MM.1S (cell line): ENCODE measurements around the gene TSHZ2.

Experiments used
- DNase-seq: peaks from one replicate; pipeline ENCODE4 v3.0.0-alpha.2; 2015
- H2AFZ ChIP-seq: fragments of 300-600 bp; sonication (generic); 2 replicates; pipeline ENCODE4 v1.6.0; 2016; ENCODE audit warnings: antibody characterized with exemption, low read length
- H3F3A ChIP-seq: fragments of 300-600 bp; sonication (generic); 2 replicates; pipeline ENCODE4 v1.6.1; 2016; ENCODE audit warnings: mild to moderate bottlenecking, antibody characterized with exemption, low read length, moderate library complexity, mixed read lengths; ENCODE audit not compliant: insufficient read depth
- H3K27ac ChIP-seq: fragments of 300-600 bp; sonication (generic); 2 replicates; pipeline ENCODE4 v1.5.1; 2016; ENCODE audit warnings: mild to moderate bottlenecking, low read length
- H3K27me3 ChIP-seq: fragments of 300-600 bp; sonication (generic); replicated peaks from 2 replicates; pipeline ENCODE4 v1.6.0; 2016; ENCODE audit warnings: low read length; ENCODE audit not compliant: insufficient read depth
- H3K36me3 ChIP-seq: fragments of 300-600 bp; sonication (generic); replicated peaks from 2 replicates; pipeline ENCODE4 v1.6.1; 2016; ENCODE audit warnings: mild to moderate bottlenecking, low read length, mixed read lengths; ENCODE audit not compliant: insufficient read depth
- H3K4me1 ChIP-seq: fragments of 300-600 bp; sonication (generic); 2 replicates; pipeline ENCODE4 v1.6.1; 2016; ENCODE audit warnings: low read length, mixed read lengths
- H3K4me2 ChIP-seq: fragments of 300-600 bp; sonication (generic); 2 replicates; pipeline ENCODE4 v1.6.0; 2016; ENCODE audit warnings: low read depth, low read length
- H3K4me3 ChIP-seq: fragments of 300-600 bp; sonication (generic); 2 replicates; pipeline ENCODE4 v1.5.1; 2016; ENCODE audit warnings: low read length, mixed read lengths
- H3K79me2 ChIP-seq: fragments of 300-600 bp; sonication (generic); 2 replicates; pipeline ENCODE4 v1.6.1; 2016; ENCODE audit warnings: mixed run types, low read length, mixed read lengths
- H3K9ac ChIP-seq: fragments of 300-600 bp; sonication (generic); 2 replicates; pipeline ENCODE4 v1.6.1; 2016; ENCODE audit warnings: low read length, mixed read lengths
- H3K9me2 ChIP-seq: fragments of 300-600 bp; sonication (generic); replicated peaks from 2 replicates; pipeline ENCODE4 v1.6.1; 2016; ENCODE audit warnings: mild to moderate bottlenecking, low read length, mixed read lengths; ENCODE audit not compliant: insufficient read depth
- H3K9me3 ChIP-seq: fragments of 300-600 bp; sonication (generic); replicated peaks from 2 replicates; pipeline ENCODE4 v1.6.1; 2016; ENCODE audit warnings: mild to moderate bottlenecking, low read length, mixed read lengths; ENCODE audit not compliant: insufficient read depth
- H4K20me1 ChIP-seq: fragments of 300-600 bp; sonication (generic); 2 replicates; pipeline ENCODE4 v1.6.1; 2016; ENCODE audit warnings: mild to moderate bottlenecking, low read length, moderate library complexity, mixed read lengths; ENCODE audit not compliant: insufficient read depth
- EZH2 ChIP-seq: fragments of 300-600 bp; sonication (generic); optimal IDR thresholded peaks from 2 replicates; pipeline ENCODE3; 2017; ENCODE audit warnings: low read depth, mild to moderate bottlenecking, antibody characterized with exemption, low read length, mixed read lengths
- EZH2phosphoT487 ChIP-seq: fragments of 300-600 bp; sonication (generic); IDR thresholded peaks from 2 replicates; pipeline ENCODE4 v1.6.1; 2018; ENCODE audit warnings: antibody characterized with exemption, low read length
- TF ChIP-seq, protein P1 (sequence below): fragments of 300-600 bp; sonication (generic); IDR thresholded peaks from 2 replicates; pipeline ENCODE4 v1.5.1; 2016; ENCODE audit warnings: antibody characterized with exemption, low read length, mixed read lengths

Gene TSHZ2

DNA sequence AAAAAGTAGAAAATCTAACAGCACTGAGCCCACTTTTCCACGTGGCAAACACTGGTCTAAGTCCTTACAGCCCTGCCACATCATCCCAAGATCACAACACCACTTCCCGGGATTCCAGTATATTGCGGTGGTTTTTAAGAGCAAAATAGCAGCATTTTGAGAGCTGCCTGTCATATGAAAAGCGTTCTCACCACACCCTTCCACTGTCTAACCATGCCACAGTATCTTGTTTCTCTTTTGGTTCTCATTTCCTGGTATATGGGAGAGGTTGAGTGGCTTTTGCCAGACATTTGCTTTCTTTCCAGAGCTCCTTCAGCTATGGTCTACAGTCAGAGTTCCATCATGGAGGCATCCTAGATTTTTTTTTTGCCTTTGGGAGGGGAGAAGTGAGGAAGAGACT is 243.0 kb downstream of the TSHZ2 start:
- no peaks in the 10 kb centered on the region for H3K9me2 ChIP-seq
- peak overlapping the region; percentile 46; the same call in 1 of the 2 replicates for H3K27ac ChIP-seq
- TF ChIP-seq, protein P1, sequence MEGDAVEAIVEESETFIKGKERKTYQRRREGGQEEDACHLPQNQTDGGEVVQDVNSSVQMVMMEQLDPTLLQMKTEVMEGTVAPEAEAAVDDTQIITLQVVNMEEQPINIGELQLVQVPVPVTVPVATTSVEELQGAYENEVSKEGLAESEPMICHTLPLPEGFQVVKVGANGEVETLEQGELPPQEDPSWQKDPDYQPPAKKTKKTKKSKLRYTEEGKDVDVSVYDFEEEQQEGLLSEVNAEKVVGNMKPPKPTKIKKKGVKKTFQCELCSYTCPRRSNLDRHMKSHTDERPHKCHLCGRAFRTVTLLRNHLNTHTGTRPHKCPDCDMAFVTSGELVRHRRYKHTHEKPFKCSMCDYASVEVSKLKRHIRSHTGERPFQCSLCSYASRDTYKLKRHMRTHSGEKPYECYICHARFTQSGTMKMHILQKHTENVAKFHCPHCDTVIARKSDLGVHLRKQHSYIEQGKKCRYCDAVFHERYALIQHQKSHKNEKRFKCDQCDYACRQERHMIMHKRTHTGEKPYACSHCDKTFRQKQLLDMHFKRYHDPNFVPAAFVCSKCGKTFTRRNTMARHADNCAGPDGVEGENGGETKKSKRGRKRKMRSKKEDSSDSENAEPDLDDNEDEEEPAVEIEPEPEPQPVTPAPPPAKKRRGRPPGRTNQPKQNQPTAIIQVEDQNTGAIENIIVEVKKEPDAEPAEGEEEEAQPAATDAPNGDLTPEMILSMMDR = no peak
- TF ChIP-seq EZH2 = no peak
- TF ChIP-seq EZH2phosphoT487 = no peak
- H2AFZ ChIP-seq = peak overlapping the region; percentile 75
- peak overlapping the region; percentile 47 for H3K4me3 ChIP-seq
- H4K20me1 ChIP-seq = no peaks in the 10 kb centered on the region
- peak overlapping the region; percentile 77 for H3K4me2 ChIP-seq
- peaks cover 8% of the 10 kb centered on the region for H3F3A ChIP-seq
- peak overlapping the region; percentile 31; the same call in 1 of the 2 replicates for H3K9ac ChIP-seq
- peak; percentile 71 for DNase-seq
- no peaks in the 10 kb centered on the region for H3K9me3 ChIP-seq
- no peaks in the 10 kb centered on the region for H3K27me3 ChIP-seq
- H3K4me1 ChIP-seq = peaks cover 28% of the 10 kb centered on the region
- no peaks in the 10 kb centered on the region for H3K36me3 ChIP-seq
- H3K79me2 ChIP-seq = no peaks in the 10 kb centered on the region

DNA sequence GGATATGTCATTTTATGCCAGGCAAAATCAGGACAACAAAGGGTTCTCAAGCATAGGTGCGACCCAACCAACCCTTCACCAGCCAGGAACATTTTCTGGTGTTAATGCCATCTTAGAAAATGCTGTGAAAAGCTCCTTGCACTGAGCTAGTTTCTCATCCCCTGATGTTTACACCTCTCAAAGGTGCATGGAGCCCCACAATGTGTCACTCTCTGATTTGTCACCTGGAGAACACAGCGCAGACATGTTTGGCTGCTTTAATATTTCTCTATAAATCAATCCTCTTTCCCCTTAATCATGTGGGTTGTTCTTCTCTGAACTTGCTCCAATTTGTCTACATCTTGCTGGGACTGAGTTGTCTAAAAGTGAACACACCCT is 244.3 kb downstream of the TSHZ2 start:
- peak overlapping the region; percentile 66 for H3K4me2 ChIP-seq
- no peaks in the 10 kb centered on the region for H3K36me3 ChIP-seq
- peak overlapping the region; percentile 44 for H3K4me3 ChIP-seq
- H3K9me2 ChIP-seq = no peaks in the 10 kb centered on the region
- H3K9ac ChIP-seq = peak overlapping the region; percentile 26; the same call in 1 of the 2 replicates
- peaks cover 8% of the 10 kb centered on the region for H3F3A ChIP-seq
- TF ChIP-seq, protein P1 = no peak
- no peak for TF ChIP-seq EZH2
- no peak for TF ChIP-seq EZH2phosphoT487
- H3K27ac ChIP-seq = peak overlapping the region; percentile 56; the same call in 1 of the 2 replicates
- no peaks in the 10 kb centered on the region for H3K27me3 ChIP-seq
- no peak for DNase-seq
- H2AFZ ChIP-seq = peak overlapping the region; percentile 70
- no peaks in the 10 kb centered on the region for H3K9me3 ChIP-seq
- peaks cover 28% of the 10 kb centered on the region for H3K4me1 ChIP-seq
- H3K79me2 ChIP-seq = no peaks in the 10 kb centered on the region
- no peaks in the 10 kb centered on the region for H4K20me1 ChIP-seq

DNA sequence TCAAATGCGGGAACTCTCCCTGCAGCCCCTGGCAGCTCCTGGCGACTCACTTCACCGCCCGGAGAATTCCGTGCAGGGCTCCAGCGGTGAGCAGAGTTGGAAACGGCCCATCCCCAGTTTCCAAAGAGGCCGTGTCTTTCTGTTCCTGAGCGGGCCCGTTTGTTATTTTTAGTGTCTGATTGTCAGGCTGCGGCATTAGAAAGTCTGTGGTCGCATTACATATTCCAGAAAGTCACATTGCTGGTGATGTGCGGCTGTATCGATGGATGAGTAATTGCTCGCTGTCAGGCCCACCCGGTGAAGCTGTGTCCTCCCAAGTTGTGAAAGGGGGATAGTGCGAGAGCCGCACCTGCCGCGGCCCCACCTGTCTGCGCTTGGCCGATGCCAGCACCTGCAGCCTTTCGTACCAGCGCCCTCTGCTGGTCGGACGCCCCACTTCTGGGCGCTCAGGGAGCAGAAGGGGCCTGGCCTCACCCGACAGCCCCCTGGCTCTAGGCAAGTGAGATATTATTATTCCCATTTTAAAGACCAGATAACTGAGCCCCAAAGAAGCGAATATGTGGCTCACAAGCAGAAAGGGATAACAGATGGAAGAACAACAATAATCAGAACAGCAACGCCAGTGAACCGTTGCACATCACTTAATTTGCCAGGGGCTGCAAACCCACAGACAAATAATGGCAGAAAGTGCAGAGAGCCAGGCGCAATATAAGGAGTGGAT is 244.9 kb downstream of the TSHZ2 start:
- H3K36me3 ChIP-seq = no peaks in the 10 kb centered on the region
- peak overlapping the region; percentile 26; the same call in 1 of the 2 replicates for H3K9ac ChIP-seq
- TF ChIP-seq EZH2 (no peak), EZH2phosphoT487 (no peak)
- TF ChIP-seq, protein P1 = peak; percentile 95
- H4K20me1 ChIP-seq = no peaks in the 10 kb centered on the region
- peaks cover 8% of the 10 kb centered on the region for H3F3A ChIP-seq
- peak overlapping the region; percentile 70 for H2AFZ ChIP-seq
- H3K4me1 ChIP-seq = peaks cover 28% of the 10 kb centered on the region
- H3K4me2 ChIP-seq = peak overlapping the region; percentile 66
- peak overlapping the region; percentile 44 for H3K4me3 ChIP-seq
- no peaks in the 10 kb centered on the region for H3K79me2 ChIP-seq
- H3K9me3 ChIP-seq = no peaks in the 10 kb centered on the region
- H3K27ac ChIP-seq = peak overlapping the region; percentile 56; the same call in 1 of the 2 replicates
- H3K9me2 ChIP-seq = no peaks in the 10 kb centered on the region
- no peaks in the 10 kb centered on the region for H3K27me3 ChIP-seq
- peak; percentile 81 for DNase-seq
